VCaP (cell line): ENCODE data around the gene INSR.

Experiments used
- H3K27ac ChIP-seq: fragments of 450-650 bp; 2 replicates; pipeline ENCODE4 v1.5.1; 2017
- TF ChIP-seq, protein P1 (sequence below): fragments of 450-650 bp; conservative IDR thresholded peaks from 2 replicates; pipeline ENCODE4 v1.5.1; 2017; ENCODE audit warnings: mild to moderate bottlenecking, moderate library complexity

The INSR gene

DNA sequence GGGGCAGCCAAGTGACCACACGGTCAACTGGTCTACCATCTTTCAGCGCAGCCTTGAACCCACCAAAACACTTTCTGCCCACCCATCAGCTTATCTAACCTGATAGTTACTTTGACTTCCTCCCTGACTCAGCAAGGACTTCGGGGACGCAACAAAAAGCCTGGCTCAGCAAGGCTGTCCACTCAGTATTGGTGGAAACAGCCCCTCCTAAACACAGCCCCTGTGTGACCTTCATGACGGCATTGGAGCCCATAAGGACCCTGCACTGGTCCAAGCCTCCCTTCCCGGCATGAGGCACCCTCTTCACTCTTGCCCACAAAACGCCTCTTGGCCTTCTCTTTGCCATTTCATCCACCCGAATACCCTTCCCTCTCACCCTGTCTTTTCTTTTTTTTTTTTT is 39.1 kb downstream of the INSR start:
- peak overlapping the region; percentile 9; the same call in 1 of the 2 replicates for H3K27ac ChIP-seq
- TF ChIP-seq, protein P1, sequence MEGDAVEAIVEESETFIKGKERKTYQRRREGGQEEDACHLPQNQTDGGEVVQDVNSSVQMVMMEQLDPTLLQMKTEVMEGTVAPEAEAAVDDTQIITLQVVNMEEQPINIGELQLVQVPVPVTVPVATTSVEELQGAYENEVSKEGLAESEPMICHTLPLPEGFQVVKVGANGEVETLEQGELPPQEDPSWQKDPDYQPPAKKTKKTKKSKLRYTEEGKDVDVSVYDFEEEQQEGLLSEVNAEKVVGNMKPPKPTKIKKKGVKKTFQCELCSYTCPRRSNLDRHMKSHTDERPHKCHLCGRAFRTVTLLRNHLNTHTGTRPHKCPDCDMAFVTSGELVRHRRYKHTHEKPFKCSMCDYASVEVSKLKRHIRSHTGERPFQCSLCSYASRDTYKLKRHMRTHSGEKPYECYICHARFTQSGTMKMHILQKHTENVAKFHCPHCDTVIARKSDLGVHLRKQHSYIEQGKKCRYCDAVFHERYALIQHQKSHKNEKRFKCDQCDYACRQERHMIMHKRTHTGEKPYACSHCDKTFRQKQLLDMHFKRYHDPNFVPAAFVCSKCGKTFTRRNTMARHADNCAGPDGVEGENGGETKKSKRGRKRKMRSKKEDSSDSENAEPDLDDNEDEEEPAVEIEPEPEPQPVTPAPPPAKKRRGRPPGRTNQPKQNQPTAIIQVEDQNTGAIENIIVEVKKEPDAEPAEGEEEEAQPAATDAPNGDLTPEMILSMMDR: no peak

DNA sequence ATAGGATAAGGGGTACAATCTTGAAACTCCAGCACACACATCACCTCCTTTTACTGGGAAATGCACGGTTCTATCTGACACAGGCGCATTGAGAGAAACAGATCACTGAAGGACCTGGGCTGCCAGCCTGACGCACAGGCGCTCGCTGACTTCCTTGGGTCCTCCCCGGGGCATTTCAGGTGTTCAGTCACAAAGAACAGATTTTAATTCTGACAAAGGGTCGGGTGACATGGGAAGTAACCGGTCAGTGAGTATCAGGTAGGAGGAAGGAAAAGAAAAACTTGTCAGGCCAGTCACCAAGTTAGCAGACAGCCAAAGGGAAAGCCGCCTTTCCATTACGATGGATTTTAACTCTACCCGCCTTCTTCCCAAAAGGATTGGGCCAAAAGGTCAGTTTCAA is 39.6 kb downstream of the INSR start:
- H3K27ac ChIP-seq: peak overlapping the region; percentile 9; the same call in 1 of the 2 replicates
- TF ChIP-seq, protein P1: no peak

DNA sequence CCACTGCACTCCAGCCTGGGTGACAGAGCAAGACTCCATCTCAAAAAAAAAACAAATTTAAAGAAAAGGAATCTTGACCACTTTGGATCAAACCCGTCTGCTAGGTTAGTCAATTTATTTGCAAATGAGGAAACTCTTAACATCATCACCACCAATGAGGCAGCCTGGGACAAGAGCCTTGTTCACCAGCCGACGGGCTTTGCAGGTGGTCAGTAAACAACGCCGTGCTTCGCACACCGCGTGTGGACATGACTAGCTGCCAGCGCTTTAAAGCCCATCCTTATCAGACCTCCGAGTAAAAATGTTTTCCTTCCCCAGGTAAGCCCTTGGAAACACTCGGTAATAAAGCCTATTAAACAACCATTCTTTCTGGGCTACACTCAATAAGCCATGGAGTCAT is 41.9 kb downstream of the INSR start:
- TF ChIP-seq, protein P1: no peak
- H3K27ac ChIP-seq: no peak overlapping the region

DNA sequence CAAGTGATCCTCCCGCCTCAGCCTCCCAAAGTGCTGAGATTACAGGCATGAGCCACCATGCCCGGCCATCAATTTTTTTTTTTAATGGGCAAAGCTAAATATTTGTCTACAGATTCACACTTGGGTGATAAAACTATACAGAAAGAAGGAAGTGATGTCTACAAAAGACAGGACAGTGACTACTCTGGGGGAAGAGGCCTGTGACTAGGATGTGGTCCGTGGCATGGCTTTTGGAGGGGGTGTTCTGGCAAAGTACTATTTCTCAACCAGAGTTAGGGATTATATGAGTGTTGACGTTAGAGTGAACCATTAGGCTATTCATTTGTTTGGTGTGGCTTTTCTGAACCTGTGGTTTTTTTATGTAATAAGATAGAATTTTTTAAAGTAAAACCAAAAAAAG is 42.7 kb downstream of the INSR start:
- TF ChIP-seq, protein P1: no peak
- H3K27ac ChIP-seq: no peak overlapping the region

DNA sequence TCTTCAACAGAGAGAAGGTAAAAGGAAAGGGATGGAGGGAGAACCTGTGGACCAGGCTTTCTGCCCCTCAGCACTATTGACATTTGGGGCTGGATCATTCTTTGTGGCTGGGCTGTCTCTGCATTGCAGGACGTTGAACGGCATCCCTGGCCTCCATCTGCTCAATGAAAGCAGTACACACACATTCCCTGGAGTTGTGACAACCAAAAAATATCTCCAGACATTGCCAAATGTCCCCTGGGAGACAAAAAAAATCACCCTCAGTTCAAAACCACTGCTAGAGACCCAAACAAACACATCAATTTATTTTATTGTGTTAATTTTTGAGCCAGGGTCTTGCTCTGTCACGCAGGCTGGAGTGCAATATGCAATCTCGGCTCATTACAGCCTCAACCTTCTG is 43.3 kb downstream of the INSR start:
- TF ChIP-seq, protein P1: no peak
- no peak overlapping the region for H3K27ac ChIP-seq

DNA sequence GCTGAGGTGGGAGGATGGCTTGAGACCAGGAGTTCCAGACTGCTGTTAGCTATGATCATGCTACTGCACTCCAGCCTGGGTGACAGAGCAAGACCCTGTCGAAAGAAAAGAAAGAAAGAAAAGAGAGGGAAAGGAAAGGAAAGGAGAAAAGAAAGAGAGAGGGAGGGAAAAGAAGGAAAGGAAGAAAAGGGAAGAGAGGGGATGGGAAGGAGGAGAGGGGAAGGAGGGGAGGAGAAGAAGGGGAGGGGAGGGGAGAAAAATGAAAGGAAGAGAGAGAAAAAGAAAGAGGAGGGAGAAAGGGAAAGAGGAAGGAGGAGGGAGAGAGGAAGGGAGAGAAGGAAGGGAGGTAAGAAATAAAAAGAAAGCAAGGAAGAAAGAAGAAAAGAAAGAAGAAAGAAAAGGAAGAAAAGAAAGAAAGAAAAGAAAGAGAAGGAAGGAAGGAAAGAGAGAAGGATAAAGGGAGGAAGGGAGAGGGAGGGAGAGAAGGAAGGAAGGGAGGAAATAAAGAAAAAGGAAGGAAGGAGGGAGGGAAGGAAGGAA is 44.1 kb downstream of the INSR start:
- no peak overlapping the region for H3K27ac ChIP-seq
- TF ChIP-seq, protein P1: no peak

DNA sequence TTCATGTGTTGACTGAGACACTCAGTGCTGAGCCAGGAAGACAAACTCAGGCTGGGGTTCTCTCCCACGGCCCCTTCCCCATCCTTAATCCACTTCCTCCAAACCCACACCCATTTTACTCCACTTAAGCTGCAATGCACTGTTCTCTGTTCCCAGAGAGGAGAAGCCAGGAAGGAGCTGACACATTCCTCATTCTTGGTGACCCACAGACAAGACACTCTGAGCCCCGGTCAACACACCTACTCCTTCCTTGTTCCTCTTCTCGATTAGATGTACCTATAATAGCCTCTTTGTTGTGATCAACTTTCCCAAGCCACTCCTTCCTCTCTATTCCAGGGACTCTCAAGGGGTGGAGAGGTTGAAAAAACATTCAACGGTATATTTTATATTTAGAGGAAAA is 47.1 kb downstream of the INSR start:
- TF ChIP-seq, protein P1: no peak
- H3K27ac ChIP-seq: no peak overlapping the region
